ENCODE data around the gene ANKRD63. TPM values are rescaled to one million over a fixed set of nuclear protein-coding genes. Genes with fewer than 3 reads are reported as not detected.

Gene ANKRD63
- total RNA-seq, 1 experiment from 2014 or later: 0.46 TPM

GRCh38 chr15:40303576-40303975, 20.7 kb upstream of the ANKRD63 start:
- H3K4me1 Mint-ChIP-seq: peaks cover 23 to 32% of the 10 kb centered on the region in 2 experiments
- peaks cover 6% of the 10 kb centered on the region; the same call in 1 of the 2 replicates for H3K4me1 ChIP-seq (ENCODE audit: insufficient read depth, low read length)
- no peaks in the 10 kb centered on the region for H3K79me1 ChIP-seq (ENCODE audit: insufficient read depth, low read depth, low read length, poor library complexity, severe bottlenecking)
- H3K79me2 ChIP-seq (ENCODE audit: insufficient read depth, low read length): no peaks in the 10 kb centered on the region
- H4K20me1 ChIP-seq (ENCODE audit: control insufficient read depth, insufficient read depth, insufficient read length): no peaks in the 10 kb centered on the region
- H2BK120ac ChIP-seq (ENCODE audit: low read depth, low read length, poor library complexity, severe bottlenecking): no peak overlapping the region
- no CpG with 5 or more reads among the region's 2 CpGs for WGBS (ENCODE audit: extremely low coverage, insufficient read length, low lambda C conversion rate)
- H3K4me3 Mint-ChIP-seq: no peak overlapping the region
- TF ChIP-seq CTCF (conservative IDR thresholded peaks at IDR 0.05): no peak
- no peak overlapping the region for H3K56ac ChIP-seq (ENCODE audit: insufficient read length, low read depth, low read length)
- H2BK15ac ChIP-seq (ENCODE audit: low read depth, low read length): no peak overlapping the region
- no peak overlapping the region for H2AFZ ChIP-seq (ENCODE audit: low read length)
- no peak overlapping the region for H4K8ac ChIP-seq (replicated peaks; ENCODE audit: insufficient read length, low read depth, low read length)
- H3K9ac ChIP-seq (ENCODE audit: extremely low read depth, insufficient read length, low read length): no peak overlapping the region
- H3K27me3 Mint-ChIP-seq (ENCODE audit: low read depth): peaks cover 10% of the 10 kb centered on the region
- no peak overlapping the region for H3K4me2 ChIP-seq (ENCODE audit: insufficient read depth, insufficient read length, low read length)
- no peak overlapping the region for H3K4ac ChIP-seq (ENCODE audit: low read depth, low read length)
- no peaks in the 10 kb centered on the region for H3K27me3 ChIP-seq (ENCODE audit: insufficient read depth, low read length)
- H3K9me3 ChIP-seq (ENCODE audit: control insufficient read depth, low read depth, low read length): no peaks in the 10 kb centered on the region
- no peak for DNase-seq
- H3K18ac ChIP-seq (ENCODE audit: insufficient read length, low read depth, low read length): no peak overlapping the region
- H3K27ac ChIP-seq (ENCODE audit: insufficient read length, low read depth, low read length): no peak overlapping the region
- no peak overlapping the region for H3K27ac Mint-ChIP-seq
- peaks cover 2 to 16% (median 5%) of the 10 kb centered on the region in 3 experiments; a peak in 5 of 7 replicates for H3K36me3 Mint-ChIP-seq (ENCODE audit: insufficient read depth in 1 of 3, low read depth in 3 of 3)
- no peak overlapping the region for H3T11ph ChIP-seq (ENCODE audit: low read length)
- H2BK5ac ChIP-seq (ENCODE audit: insufficient read length, low read length): no peak overlapping the region
- H3K23me2 ChIP-seq (ENCODE audit: insufficient read length, low read depth, low read length, poor library complexity, severe bottlenecking): no peaks in the 10 kb centered on the region
- H3K14ac ChIP-seq (ENCODE audit: insufficient read depth, low read length): no peak overlapping the region
- no peak overlapping the region for H2BK12ac ChIP-seq (ENCODE audit: insufficient read length, low read depth, low read length)
- no peak overlapping the region for H4K91ac ChIP-seq (ENCODE audit: insufficient read length, low read depth, low read length)
- no peak overlapping the region for H2BK20ac ChIP-seq (ENCODE audit: low read depth, low read length, poor library complexity, severe bottlenecking)
- no peak overlapping the region for H4K5ac ChIP-seq (ENCODE audit: insufficient read length, low read depth, low read length)
- H3K9me3 Mint-ChIP-seq: peaks cover 15% of the 10 kb centered on the region in 2 experiments
- no peak overlapping the region for H3K23ac ChIP-seq (ENCODE audit: insufficient read length, low read depth, low read length)
- no peak overlapping the region for H2AK5ac ChIP-seq (ENCODE audit: insufficient read length, low read length)
